HepG2 (cell line): Measurements from ENCODE around the gene CYP11A1. TPM values are rescaled to one million over a fixed set of nuclear protein-coding genes. Genes with fewer than 3 reads are reported as not detected.

ENCODE experiments used
- AGO1 ChIP-seq: fragments of 200-400 bp; formaldehyde crosslinking; IDR thresholded peaks from 2 replicates; pipeline ENCODE4 v1.6.1; 2017; ENCODE audit warnings: mild to moderate bottlenecking, low read depth, low read length, moderate library complexity; ENCODE audit not compliant: poor library complexity, severe bottlenecking
- GPN1 ChIP-seq: sonication (generic); formaldehyde crosslinking; IDR thresholded peaks from 2 replicates; pipeline ENCODE4 v1.5.1; 2020; ENCODE audit warnings: missing genetic modification reagents, borderline replicate concordance
- HNRNPLL ChIP-seq: fragments of 200-400 bp; formaldehyde crosslinking; IDR thresholded peaks from 2 replicates; pipeline ENCODE4 v1.6.1; 2017; ENCODE audit warnings: mild to moderate bottlenecking, low read depth, low read length; ENCODE audit not compliant: poor library complexity, severe bottlenecking
- HOXA9 ChIP-seq: sonication (generic); formaldehyde crosslinking; IDR thresholded peaks from 2 replicates; pipeline ENCODE4 v1.8.1; 2022; ENCODE audit warnings: missing genetic modification reagents, mild to moderate bottlenecking, moderate library complexity, borderline replicate concordance
- MBD4 ChIP-seq: IDR thresholded peaks from 2 replicates; pipeline ENCODE4 v1.6.1; 2012; ENCODE audit warnings: low read length, inconsistent platforms, borderline replicate concordance
- MXI1 ChIP-seq: IDR thresholded peaks from 3 replicates; pipeline ENCODE4 v1.6.1; 2012; ENCODE audit warnings: low read depth, low read length, inconsistent platforms, borderline replicate concordance
- MYC ChIP-seq: sonication (generic); formaldehyde crosslinking; IDR thresholded peaks from 2 replicates; pipeline ENCODE4 v1.9.0; 2021; ENCODE audit warnings: missing genetic modification reagents, borderline replicate concordance
- NFE2 ChIP-seq: sonication (generic); formaldehyde crosslinking; IDR thresholded peaks from 2 replicates; pipeline ENCODE4 v1.4.0; 2020; ENCODE audit warnings: missing genetic modification reagents
- SYNCRIP ChIP-seq: fragments of 200-400 bp; formaldehyde crosslinking; IDR thresholded peaks from 2 replicates; pipeline ENCODE4 v1.6.1; 2018; ENCODE audit warnings: mild to moderate bottlenecking, low read depth, low read length; ENCODE audit not compliant: insufficient read depth
- ZNF160 ChIP-seq: sonication (generic); formaldehyde crosslinking; IDR thresholded peaks from 2 replicates; pipeline ENCODE4 v1.8.0; 2022; ENCODE audit warnings: mild to moderate bottlenecking, inconsistent platforms, missing genetic modification reagents
- ZNF30 ChIP-seq: sonication (generic); formaldehyde crosslinking; IDR thresholded peaks from 2 replicates; pipeline ENCODE4 v1.5.0; 2020; ENCODE audit warnings: mild to moderate bottlenecking, missing genetic modification reagents
- ZNF350 ChIP-seq: sonication (generic); formaldehyde crosslinking; IDR thresholded peaks from 2 replicates; pipeline ENCODE4 v1.4.0; 2020; ENCODE audit warnings: mild to moderate bottlenecking, low read depth, missing genetic modification reagents, borderline replicate concordance
- ZNF501 ChIP-seq: sonication (generic); formaldehyde crosslinking; IDR thresholded peaks from 2 replicates; pipeline ENCODE4 v1.5.1; 2020; ENCODE audit warnings: mild to moderate bottlenecking, moderate library complexity, missing genetic modification reagents
- ZNF530 ChIP-seq: sonication (generic); formaldehyde crosslinking; IDR thresholded peaks from 2 replicates; pipeline ENCODE4 v1.5.0; 2020; ENCODE audit warnings: low read depth, mild to moderate bottlenecking, missing genetic modification reagents
- ZNF549 ChIP-seq: sonication (generic); formaldehyde crosslinking; IDR thresholded peaks from 2 replicates; pipeline ENCODE4 v1.5.0; 2020; ENCODE audit warnings: missing genetic modification reagents
- ZNF550 ChIP-seq: sonication (generic); formaldehyde crosslinking; IDR thresholded peaks from 2 replicates; pipeline ENCODE4 v1.4.0; 2020; ENCODE audit warnings: mild to moderate bottlenecking, missing genetic modification reagents, borderline replicate concordance
- ZNF891 ChIP-seq: sonication (generic); formaldehyde crosslinking; IDR thresholded peaks from 2 replicates; pipeline ENCODE4 v1.5.0; 2020; ENCODE audit warnings: mild to moderate bottlenecking, missing genetic modification reagents
- polyA plus RNA-seq, 8 experiments: library from polyadenylated mRNA; depleted of rRNA in 3 of 8; stranded (reverse) in 7 of 8; unstranded in 1 of 8; fragments of >200 nt; fragmentation: Illumina TruSeq in 4 of 8; extraction: Trizol in 4 of 8; gene quantifications; 2 replicates each; pipeline versions ENCODE4 v1.2.1 to v1.2.3, GENCODE V29; 2011 to 2016; ENCODE audit warnings: low read depth in 4 of 8, missing spikeins in 1 of 8, mixed read lengths in 1 of 8; ENCODE audit not compliant: insufficient read depth in 1 of 8
- total RNA-seq, 5 experiments: library from RNA; depleted of rRNA; stranded (reverse); fragments of >200 nt; fragmentation: Illumina TruSeq; extraction: Trizol; gene quantifications; 2 replicates each; pipeline ENCODE4 v1.2.3, GENCODE V29; 2016; ENCODE audit warnings: low read depth in 1 of 5
- TF ChIP-seq, protein P1 (sequence below): IDR thresholded peaks from 2 replicates; pipeline ENCODE4 v1.6.1; 2018; ENCODE audit warnings: missing genetic modification reagents
- TF ChIP-seq, protein P2 (sequence below): sonication (generic); formaldehyde crosslinking; IDR thresholded peaks from 2 replicates; pipeline ENCODE4 v1.4.0; 2020; ENCODE audit warnings: missing genetic modification reagents

CYP11A1 gene
- total and polyA plus RNA-seq, 2 of the 13 experiments (the other 11 are each of a cell fraction or from before 2014, with no cell fraction given) = 0.66 to 0.92 TPM

DNA sequence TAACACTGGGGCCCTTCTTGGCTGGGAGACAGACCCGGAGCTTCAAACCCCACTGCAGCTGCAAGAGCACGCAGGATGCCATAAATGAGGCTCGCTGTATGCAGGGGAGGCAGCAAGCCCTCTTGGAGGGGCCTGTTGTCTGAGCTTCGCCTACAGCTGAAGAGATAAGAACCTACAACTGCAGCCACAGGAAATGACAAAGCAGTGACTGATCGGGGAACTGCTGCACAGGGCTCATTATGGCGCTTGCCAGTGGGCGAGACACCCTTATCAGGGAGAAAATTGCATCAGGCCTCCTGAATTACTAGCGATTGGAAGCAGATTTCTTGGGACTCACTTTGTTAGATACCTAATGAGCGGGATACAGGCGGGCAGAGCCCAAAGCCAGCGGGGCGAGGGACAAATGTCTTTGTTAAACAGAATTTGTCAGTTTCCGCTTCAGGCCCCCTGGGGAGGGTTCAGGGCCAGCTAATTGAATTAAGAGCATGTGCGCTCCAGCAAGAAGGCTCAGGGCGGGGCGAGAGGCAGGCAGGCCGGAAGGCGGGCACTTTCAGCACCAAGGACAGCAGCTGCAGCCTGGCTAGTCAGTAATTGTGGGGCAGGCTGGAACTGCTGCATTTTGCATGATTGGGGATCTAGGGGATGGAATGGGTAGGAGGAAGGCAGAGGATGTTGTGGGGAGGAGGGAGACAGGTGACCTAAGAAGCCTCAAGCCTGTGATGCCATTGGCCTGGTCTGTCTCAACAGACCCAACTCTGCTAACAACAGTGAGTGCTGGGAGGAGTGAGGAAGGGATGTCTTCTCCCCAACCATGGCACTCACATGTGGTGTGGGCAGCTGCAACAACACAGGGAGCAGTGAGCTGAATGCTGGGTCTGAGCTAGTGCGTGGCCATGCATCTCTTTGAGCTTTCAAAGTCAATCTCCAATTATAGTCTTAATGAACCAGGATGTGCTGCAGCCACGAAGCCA is 76.1 kb downstream of the CYP11A1 start (continued):
- TF ChIP-seq ZNF891 (CRISPR knock-in tag) = no peak; the same call in 1 of the 2 replicates
- peak; percentile 75; the same call in 1 of the 2 replicates for TF ChIP-seq GPN1 (CRISPR knock-in tag)
- no peak for TF ChIP-seq ZNF30 (CRISPR knock-in tag)
- 0 out of 2 replicates have a peak, but pooled peaks have one; percentile 70 for TF ChIP-seq ZNF549 (CRISPR knock-in tag)
- no peak for TF ChIP-seq HNRNPLL
- TF ChIP-seq AGO1 = no peak
- peak; percentile 74; the same call in 1 of the 2 replicates for TF ChIP-seq HOXA9 (CRISPR knock-in tag)
- TF ChIP-seq MYC (CRISPR knock-in tag) = peak; percentile 50; the same call in 1 of the 2 replicates
- TF ChIP-seq ZNF530 = peak; percentile 68; the same call in 1 of the 2 replicates
- peak; percentile 77; the same call in 1 of the 2 replicates for TF ChIP-seq ZNF160
- no peak for TF ChIP-seq MBD4
- TF ChIP-seq MXI1 = no peak
- TF ChIP-seq ZNF550 (CRISPR knock-in tag) = no peak
- TF ChIP-seq NFE2 (CRISPR knock-in tag) = no peak
- TF ChIP-seq ZNF350 (CRISPR knock-in tag) = no peak
- TF ChIP-seq SYNCRIP = no peak
- TF ChIP-seq, protein P1, sequence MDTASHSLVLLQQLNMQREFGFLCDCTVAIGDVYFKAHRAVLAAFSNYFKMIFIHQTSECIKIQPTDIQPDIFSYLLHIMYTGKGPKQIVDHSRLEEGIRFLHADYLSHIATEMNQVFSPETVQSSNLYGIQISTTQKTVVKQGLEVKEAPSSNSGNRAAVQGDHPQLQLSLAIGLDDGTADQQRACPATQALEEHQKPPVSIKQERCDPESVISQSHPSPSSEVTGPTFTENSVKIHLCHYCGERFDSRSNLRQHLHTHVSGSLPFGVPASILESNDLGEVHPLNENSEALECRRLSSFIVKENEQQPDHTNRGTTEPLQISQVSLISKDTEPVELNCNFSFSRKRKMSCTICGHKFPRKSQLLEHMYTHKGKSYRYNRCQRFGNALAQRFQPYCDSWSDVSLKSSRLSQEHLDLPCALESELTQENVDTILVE (CRISPR knock-in tag) = peak; percentile 78
- TF ChIP-seq, protein P2, sequence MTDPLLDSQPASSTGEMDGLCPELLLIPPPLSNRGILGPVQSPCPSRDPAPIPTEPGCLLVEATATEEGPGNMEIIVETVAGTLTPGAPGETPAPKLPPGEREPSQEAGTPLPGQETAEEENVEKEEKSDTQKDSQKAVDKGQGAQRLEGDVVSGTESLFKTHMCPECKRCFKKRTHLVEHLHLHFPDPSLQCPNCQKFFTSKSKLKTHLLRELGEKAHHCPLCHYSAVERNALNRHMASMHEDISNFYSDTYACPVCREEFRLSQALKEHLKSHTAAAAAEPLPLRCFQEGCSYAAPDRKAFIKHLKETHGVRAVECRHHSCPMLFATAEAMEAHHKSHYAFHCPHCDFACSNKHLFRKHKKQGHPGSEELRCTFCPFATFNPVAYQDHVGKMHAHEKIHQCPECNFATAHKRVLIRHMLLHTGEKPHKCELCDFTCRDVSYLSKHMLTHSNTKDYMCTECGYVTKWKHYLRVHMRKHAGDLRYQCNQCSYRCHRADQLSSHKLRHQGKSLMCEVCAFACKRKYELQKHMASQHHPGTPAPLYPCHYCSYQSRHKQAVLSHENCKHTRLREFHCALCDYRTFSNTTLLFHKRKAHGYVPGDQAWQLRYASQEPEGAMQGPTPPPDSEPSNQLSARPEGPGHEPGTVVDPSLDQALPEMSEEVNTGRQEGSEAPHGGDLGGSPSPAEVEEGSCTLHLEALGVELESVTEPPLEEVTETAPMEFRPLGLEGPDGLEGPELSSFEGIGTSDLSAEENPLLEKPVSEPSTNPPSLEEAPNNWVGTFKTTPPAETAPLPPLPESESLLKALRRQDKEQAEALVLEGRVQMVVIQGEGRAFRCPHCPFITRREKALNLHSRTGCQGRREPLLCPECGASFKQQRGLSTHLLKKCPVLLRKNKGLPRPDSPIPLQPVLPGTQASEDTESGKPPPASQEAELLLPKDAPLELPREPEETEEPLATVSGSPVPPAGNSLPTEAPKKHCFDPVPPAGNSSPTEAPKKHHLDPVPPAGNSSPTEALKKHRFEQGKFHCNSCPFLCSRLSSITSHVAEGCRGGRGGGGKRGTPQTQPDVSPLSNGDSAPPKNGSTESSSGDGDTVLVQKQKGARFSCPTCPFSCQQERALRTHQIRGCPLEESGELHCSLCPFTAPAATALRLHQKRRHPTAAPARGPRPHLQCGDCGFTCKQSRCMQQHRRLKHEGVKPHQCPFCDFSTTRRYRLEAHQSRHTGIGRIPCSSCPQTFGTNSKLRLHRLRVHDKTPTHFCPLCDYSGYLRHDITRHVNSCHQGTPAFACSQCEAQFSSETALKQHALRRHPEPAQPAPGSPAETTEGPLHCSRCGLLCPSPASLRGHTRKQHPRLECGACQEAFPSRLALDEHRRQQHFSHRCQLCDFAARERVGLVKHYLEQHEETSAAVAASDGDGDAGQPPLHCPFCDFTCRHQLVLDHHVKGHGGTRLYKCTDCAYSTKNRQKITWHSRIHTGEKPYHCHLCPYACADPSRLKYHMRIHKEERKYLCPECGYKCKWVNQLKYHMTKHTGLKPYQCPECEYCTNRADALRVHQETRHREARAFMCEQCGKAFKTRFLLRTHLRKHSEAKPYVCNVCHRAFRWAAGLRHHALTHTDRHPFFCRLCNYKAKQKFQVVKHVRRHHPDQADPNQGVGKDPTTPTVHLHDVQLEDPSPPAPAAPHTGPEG (CRISPR knock-in tag) = peak; percentile 81
- TF ChIP-seq ZNF501 (CRISPR knock-in tag) = no peak
